Left renal pelvis (tissue), 4 donors: ENCODE measurements around the gene PDE8B. TPM values are rescaled to one million over a fixed set of nuclear protein-coding genes. Genes with fewer than 3 reads are reported as not detected.

Experiments
- DNase-seq, 4 donors: peaks; one replicate each; pipeline ENCODE4 v3.0.0-alpha.2; 2013; ENCODE audit warnings: low read depth in 4 of 4, low spot score in 3 of 4
- polyA plus RNA-seq, 4 donors: library from polyadenylated mRNA; unstranded; fragments of 120-200 nt; gene quantifications; one replicate each; pipeline ENCODE4 v1.2.1, GENCODE V29; 2013; ENCODE audit not compliant: insufficient read length in 4 of 4

PDE8B gene
- polyA plus RNA-seq, 4 donors = 3.2 to 6.4 (median 5.6) TPM

GRCh38 chr5:77229887-77230286, 19.4 kb downstream of the PDE8B start:
- no peak for DNase-seq

GRCh38 chr5:77230727-77231470, 20.4 kb downstream of the PDE8B start:
- DNase-seq = no peak

GRCh38 chr5:77231471-77232138, 21.1 kb downstream of the PDE8B start:
- DNase-seq = no peak

- DNase-seq = no peak
These were observed 22.3 kb downstream of the PDE8B start for GRCh38 chr5:77232574-77233358.

- DNase-seq = no peak
These were observed 25.6 kb downstream of the PDE8B start for GRCh38 chr5:77235846-77236721.

GRCh38 chr5:77239126-77239741, 28.8 kb downstream of the PDE8B start:
- DNase-seq = no peak

GRCh38 chr5:77241444-77241843, 31.0 kb downstream of the PDE8B start:
- no peak for DNase-seq

GRCh38 chr5:77249475-77249874, 39.0 kb downstream of the PDE8B start:
- DNase-seq = no peak

- no peak for DNase-seq
These were observed 39.5 kb downstream of the PDE8B start for GRCh38 chr5:77250021-77250420.

GRCh38 chr5:77251921-77252320, 41.4 kb downstream of the PDE8B start:
- no peak for DNase-seq

- DNase-seq = no peak
These were observed 45.1 kb downstream of the PDE8B start for GRCh38 chr5:77255617-77256016.

- DNase-seq = no peak
These were observed 45.9 kb downstream of the PDE8B start for GRCh38 chr5:77256406-77256805.

- DNase-seq = no peak
These were observed 48.2 kb downstream of the PDE8B start for GRCh38 chr5:77258652-77259051.

GRCh38 chr5:77259476-77259875, 49.0 kb downstream of the PDE8B start:
- DNase-seq = no peak

- DNase-seq = no peak
These were observed 52.2 kb downstream of the PDE8B start for GRCh38 chr5:77262697-77263096.

GRCh38 chr5:77266291-77266690, 55.8 kb downstream of the PDE8B start:
- DNase-seq = no peak

GRCh38 chr5:77267496-77267895, 57.0 kb downstream of the PDE8B start:
- DNase-seq = no peak

- DNase-seq = no peak
These were observed 61.7 kb downstream of the PDE8B start for GRCh38 chr5:77272206-77272605.

- DNase-seq = no peak
These were observed 67.3 kb downstream of the PDE8B start for GRCh38 chr5:77277759-77278158.

- no peak for DNase-seq
These were observed 69.6 kb downstream of the PDE8B start for GRCh38 chr5:77280036-77280435.
